HepG2 (cell line): ENCODE results near the gene RTRAF. TPM values are rescaled to one million over a fixed set of nuclear protein-coding genes. Genes with fewer than 3 reads are reported as not detected.

Source experiments
- ATAC-seq: fragments of 200-7000 bp; cut with Tn5 transposase; 3 replicates; pipeline ENCODE4 v1.9.1; 2020; ENCODE audit warnings: mild to moderate bottlenecking, moderate library complexity
- BruUV-seq: library from RNA; stranded (reverse); fragments of 400-500 nt; replicated peaks from 2 replicates; lab custom pipeline; 2021; lab: Mats Ljungman, UMichigan
- CTCF ChIA-PET: fragments of 300-600 bp; formaldehyde crosslinking; extraction: SDS; loops from one replicate; lab custom pipeline; 2021; ENCODE audit warnings: low total read pairs, inconsistent platforms, low intra/inter-chr PET ratio; lab: Yijun Ruan, JAX
- POLR2A ChIA-PET: fragments of 350-600 bp; sonication (Branson Sonifier 250); formaldehyde crosslinking; loops from one replicate; lab custom pipeline; 2020; ENCODE audit warnings: antibody characterized with exemption, inconsistent platforms; lab: Yijun Ruan, JAX
- DNase-seq: peaks from one replicate; pipeline ENCODE4 v3.0.0-alpha.2; 2015; ENCODE audit warnings: low spot score
- FAIRE-seq: peaks from 3 replicates; lab custom pipeline; 2011; peaks lifted over from hg19 to GRCh38; lab: Jason Lieb, UNC
- H2AFZ ChIP-seq: one replicate; pipeline ENCODE4 v1.6.1; 2011; ENCODE audit warnings: low read length, inconsistent platforms
- H3K27ac ChIP-seq: fragments of 300-600 bp; 3 replicates; pipeline ENCODE4 v1.8.0; 2011; ENCODE audit warnings: mixed run types, mild to moderate bottlenecking, mixed read lengths, low read length, inconsistent platforms; ENCODE audit not compliant: insufficient read depth; ENCODE audit errors: extremely low read length
- H3K27me3 ChIP-seq, 2 experiments: fragments of 200-600 bp in 1 of 2; 2 replicates in 1 of 2; 3 replicates in 1 of 2; pipeline versions ENCODE4 v1.6.0 to v1.8.0; 2011; ENCODE audit warnings: low read length in 2 of 2, mild to moderate bottlenecking in 2 of 2, moderate library complexity in 2 of 2, inconsistent platforms in 1 of 2; ENCODE audit not compliant: insufficient read depth in 2 of 2, control insufficient read depth in 1 of 2
- H3K36me3 ChIP-seq, 2 experiments: fragments of 200-600 bp in 1 of 2; replicated peaks in 1 of 2; 2 replicates in 1 of 2; 3 replicates in 1 of 2; pipeline versions ENCODE4 v1.5.1 to v1.8.0; 2011; ENCODE audit warnings: low read length in 2 of 2, inconsistent platforms in 1 of 2; ENCODE audit not compliant: insufficient read depth in 2 of 2, control insufficient read depth in 1 of 2
- H3K4me1 ChIP-seq: 2 replicates; pipeline ENCODE4 v1.5.1; 2012; ENCODE audit warnings: low read length, inconsistent platforms; ENCODE audit not compliant: insufficient read depth
- H3K4me2 ChIP-seq: 2 replicates; pipeline ENCODE4 v1.6.0; 2011; ENCODE audit warnings: low read depth, low read length, inconsistent platforms
- H3K4me3 ChIP-seq, 3 experiments: fragments of 200-600 bp in 1 of 3; sonication (generic), shearing (Covaris generic) in 1 of 3; replicated peaks in 1 of 3; 2 replicates each; pipeline ENCODE4 v1.5.1; 2011 to 2016; ENCODE audit warnings: low read length in 3 of 3, inconsistent platforms in 2 of 3, low read depth in 2 of 3, mild to moderate bottlenecking in 2 of 3, control low read depth in 1 of 3, mixed read lengths in 1 of 3; ENCODE audit not compliant: insufficient read depth in 1 of 3
- H3K79me2 ChIP-seq: one replicate; pipeline ENCODE4 v1.6.1; 2011; ENCODE audit warnings: low read length, inconsistent platforms; ENCODE audit not compliant: insufficient read depth
- H3K9ac ChIP-seq: 2 replicates; pipeline ENCODE4 v1.6.0; 2011; ENCODE audit warnings: mild to moderate bottlenecking, low read depth, low read length, inconsistent platforms; ENCODE audit not compliant: insufficient read depth
- H3K9me3 ChIP-seq: 2 replicates; pipeline ENCODE4 v1.5.1; 2012; ENCODE audit warnings: mild to moderate bottlenecking, low read length
- H4K20me1 ChIP-seq: 2 replicates; pipeline ENCODE4 v1.6.0; 2011; ENCODE audit warnings: inconsistent platforms, mild to moderate bottlenecking, low read length, moderate library complexity; ENCODE audit not compliant: insufficient read depth
- CCDC6 ChIP-seq: sonication (generic); formaldehyde crosslinking; IDR thresholded peaks from 2 replicates; pipeline ENCODE4 v1.8.1; 2022; ENCODE audit warnings: mild to moderate bottlenecking, missing genetic modification reagents, moderate library complexity
- DZIP1 ChIP-seq: sonication (generic); formaldehyde crosslinking; IDR thresholded peaks from 2 replicates; pipeline ENCODE4 v1.5.0; 2020; ENCODE audit warnings: mild to moderate bottlenecking, missing genetic modification reagents
- KAT7 ChIP-seq: IDR thresholded peaks from 2 replicates; pipeline ENCODE4 v1.6.1; 2018; ENCODE audit warnings: borderline replicate concordance, missing compliant biosample characterization
- MEF2D ChIP-seq: sonication (generic); formaldehyde crosslinking; IDR thresholded peaks from 2 replicates; pipeline ENCODE4 v1.5.1; 2020; ENCODE audit warnings: mild to moderate bottlenecking, missing genetic modification reagents
- MYNN ChIP-seq: sonication (generic); formaldehyde crosslinking; IDR thresholded peaks from 2 replicates; pipeline ENCODE4 v1.4.0; 2020; ENCODE audit warnings: mild to moderate bottlenecking, low read depth, missing genetic modification reagents
- NFYB ChIP-seq: sonication (generic); formaldehyde crosslinking; IDR thresholded peaks from 2 replicates; pipeline ENCODE4 v1.4.0; 2020; ENCODE audit warnings: missing genetic modification reagents
- RAD51 ChIP-seq: fragments of 450-650 bp; IDR thresholded peaks from 2 replicates; pipeline ENCODE4 v1.6.1; 2016; ENCODE audit warnings: borderline replicate concordance
- RNF2 ChIP-seq: fragments of 450-650 bp; conservative IDR thresholded peaks from 2 replicates; pipeline ENCODE4 v1.6.1; 2016; ENCODE audit warnings: low read depth
- SOX13 ChIP-seq, 3 experiments: fragments of 450-650 bp in 1 of 3; sonication (generic) in 1 of 3; formaldehyde crosslinking in 1 of 3; IDR thresholded peaks in 2 of 3; conservative IDR thresholded peaks in 1 of 3; 2 replicates each; pipeline versions ENCODE4 v1.5.0 to v1.6.1; 2016 to 2020; ENCODE audit warnings: antibody characterized with exemption in 1 of 3, mild to moderate bottlenecking in 1 of 3, missing compliant biosample characterization in 1 of 3, missing genetic modification reagents in 1 of 3, moderate library complexity in 1 of 3
- ZBTB20 ChIP-seq: sonication (generic); formaldehyde crosslinking; IDR thresholded peaks from 2 replicates; pipeline ENCODE4 v1.8.1; 2023; ENCODE audit warnings: missing genetic modification reagents, low read depth, mild to moderate bottlenecking, borderline replicate concordance
- ZNF496 ChIP-seq: sonication (generic); formaldehyde crosslinking; IDR thresholded peaks from 2 replicates; pipeline ENCODE4 v1.8.1; 2023; ENCODE audit warnings: mild to moderate bottlenecking, moderate library complexity, missing genetic modification reagents; ENCODE audit not compliant: insufficient replicate concordance
- ZNF614 ChIP-seq: IDR thresholded peaks from 2 replicates; pipeline ENCODE4 v1.6.1; 2018; ENCODE audit warnings: missing biosample characterization, missing genetic modification reagents, inconsistent platforms, borderline replicate concordance
- ZNF629 ChIP-seq: sonication (generic); formaldehyde crosslinking; conservative IDR thresholded peaks from 2 replicates; pipeline ENCODE4 v1.5.0; 2020; ENCODE audit warnings: missing genetic modification reagents
- ZNF737 ChIP-seq: sonication (generic); formaldehyde crosslinking; IDR thresholded peaks from 2 replicates; pipeline ENCODE4 v1.5.0; 2020; ENCODE audit warnings: missing genetic modification reagents, mild to moderate bottlenecking, borderline replicate concordance
- WGBS: methylation state at CpG from one replicate; pipeline ENCODE4 v1.1.6; 2017; ENCODE audit warnings: low lambda C conversion rate; 5-methylcytosine and 5-hydroxymethylcytosine counted together
- in situ Hi-C: cut with HindIII; loops from 2 replicates; pipeline ENCODE4 v1.10.0; 2017; ENCODE audit warnings: low pct_unique_long_range_greater_than_20kb; ENCODE audit not compliant: extremely low pct_ligation_motif_present
- intact Hi-C: fragments of 100-400 bp; cut with micrococcal nuclease; formaldehyde crosslinking; loops from one replicate; pipeline ENCODE4 v1.10.0; 2022; ENCODE audit not compliant: unreplicated experiment
- polyA plus RNA-seq, 8 experiments: library from polyadenylated mRNA; depleted of rRNA in 3 of 8; stranded (reverse) in 7 of 8; unstranded in 1 of 8; fragments of >200 nt; fragmentation: Illumina TruSeq in 4 of 8; extraction: Trizol in 4 of 8; gene quantifications; 2 replicates each; pipeline versions ENCODE4 v1.2.1 to v1.2.3, GENCODE V29; 2011 to 2016; ENCODE audit warnings: low read depth in 4 of 8, missing spikeins in 1 of 8, mixed read lengths in 1 of 8; ENCODE audit not compliant: insufficient read depth in 1 of 8
- total RNA-seq, 5 experiments: library from RNA; depleted of rRNA; stranded (reverse); fragments of >200 nt; fragmentation: Illumina TruSeq; extraction: Trizol; gene quantifications; 2 replicates each; pipeline ENCODE4 v1.2.3, GENCODE V29; 2016; ENCODE audit warnings: low read depth in 1 of 5
- TF ChIP-seq, protein P1 (sequence below): sonication (generic); formaldehyde crosslinking; IDR thresholded peaks from 2 replicates; pipeline ENCODE4 v1.8.0; 2022; ENCODE audit warnings: missing genetic modification reagents, mild to moderate bottlenecking, borderline replicate concordance

RTRAF gene
- total and polyA plus RNA-seq, 2 of the 13 experiments (the other 11 are each of a cell fraction or from before 2014, with no cell fraction given) = 137 to 258 TPM

DNA sequence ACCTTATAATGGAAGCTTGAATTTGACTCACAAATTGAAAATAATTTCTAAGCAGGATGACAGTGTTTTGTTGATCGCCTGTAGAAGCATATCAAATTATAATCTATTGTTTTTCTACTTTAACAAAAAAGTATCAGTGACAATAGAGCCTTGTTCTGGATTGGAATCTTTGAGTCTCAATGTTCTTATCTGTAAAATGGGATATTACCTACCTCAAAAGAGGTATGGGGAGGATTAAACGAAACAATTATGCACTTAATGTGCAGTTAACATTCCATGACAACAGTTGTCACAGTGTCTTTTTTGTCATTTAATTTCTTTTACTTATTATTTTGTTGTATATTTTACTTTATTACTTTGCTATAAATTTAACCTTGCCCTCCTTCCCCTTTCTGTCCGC, 1.1 kb downstream of the RTRAF start:
- BruUV-seq = no TSS peak
- ChIA-PET CTCF (no interaction called here), POLR2A (no interaction called here)
- no peaks in the 10 kb centered on the region for H4K20me1 ChIP-seq
- no peak overlapping the region for H2AFZ ChIP-seq
- H3K4me3 ChIP-seq = peak overlapping the region; percentile 71 to 99 (median 95)
- ATAC-seq = no peak
- peaks cover 27% of the 10 kb centered on the region for H3K4me1 ChIP-seq
- 54% methylated on average over 3 of the region's 3 CpGs for WGBS
- no peaks in the 10 kb centered on the region; a peak in 1 of 5 replicates for H3K27me3 ChIP-seq
- H3K79me2 ChIP-seq = peaks cover 25% of the 10 kb centered on the region
- peaks cover 0 to 29% of the 10 kb centered on the region in 2 experiments; a peak in 4 of 5 replicates for H3K36me3 ChIP-seq
- H3K9me3 ChIP-seq = no peaks in the 10 kb centered on the region
- intact Hi-C loops = no loop called here
- no peak for DNase-seq
- peak overlapping the region; percentile 83 for H3K4me2 ChIP-seq
- TF ChIP-seq RNF2 (no peak), SOX13 (IDR thresholded peaks at IDR 0.05) (no peak), SOX13 (CRISPR knock-in tag; conservative IDR thresholded peaks at IDR 0.05 in 1 of 2, IDR thresholded peaks at IDR 0.05 in 1 of 2) (no peak), MYNN (CRISPR knock-in tag) (no peak), MEF2D (CRISPR knock-in tag) (no peak), ZNF629 (CRISPR knock-in tag) (peak; percentile 89), ZBTB20 (CRISPR knock-in tag) (no peak)
- H3K27ac ChIP-seq = peak overlapping the region; percentile 85
- H3K9ac ChIP-seq = peak overlapping the region; percentile 93
- FAIRE-seq = no peak
- in situ Hi-C loops = no loop called here

- Histone ChIP-seq H3K9ac (no peak overlapping the region), H3K9me3 (no peaks in the 10 kb centered on the region), H3K79me2 (peaks cover 28% of the 10 kb centered on the region), H4K20me1 (no peaks in the 10 kb centered on the region), H3K27ac (no peak overlapping the region), H3K36me3 (peaks cover 0 to 36% of the 10 kb centered on the region in 2 experiments), H2AFZ (no peak overlapping the region), H3K27me3 (no peaks in the 10 kb centered on the region; a peak in 1 of 5 replicates), H3K4me3 (no peak overlapping the region), H3K4me1 (peaks cover 24% of the 10 kb centered on the region), H3K4me2 (no peak overlapping the region)
- intact Hi-C loops (no loop called here), in situ Hi-C loops (no loop called here)
- no peak for DNase-seq
- ChIA-PET CTCF (no interaction called here), POLR2A (no interaction called here)
- BruUV-seq = no TSS peak
- 96% methylated on average over 3 of the region's 3 CpGs for WGBS
- no peak for ATAC-seq
- FAIRE-seq = no peak
- TF ChIP-seq ZNF614 (CRISPR knock-in tag) = no peak
- no peak for TF ChIP-seq KAT7
- TF ChIP-seq, protein P1, sequence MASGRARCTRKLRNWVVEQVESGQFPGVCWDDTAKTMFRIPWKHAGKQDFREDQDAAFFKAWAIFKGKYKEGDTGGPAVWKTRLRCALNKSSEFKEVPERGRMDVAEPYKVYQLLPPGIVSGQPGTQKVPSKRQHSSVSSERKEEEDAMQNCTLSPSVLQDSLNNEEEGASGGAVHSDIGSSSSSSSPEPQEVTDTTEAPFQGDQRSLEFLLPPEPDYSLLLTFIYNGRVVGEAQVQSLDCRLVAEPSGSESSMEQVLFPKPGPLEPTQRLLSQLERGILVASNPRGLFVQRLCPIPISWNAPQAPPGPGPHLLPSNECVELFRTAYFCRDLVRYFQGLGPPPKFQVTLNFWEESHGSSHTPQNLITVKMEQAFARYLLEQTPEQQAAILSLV (CRISPR knock-in tag) = no peak
- TF ChIP-seq NFYB (CRISPR knock-in tag) = no peak
- TF ChIP-seq RAD51 = no peak
- no peak for TF ChIP-seq ZNF737 (CRISPR knock-in tag)
- TF ChIP-seq DZIP1 (CRISPR knock-in tag) = no peak
- TF ChIP-seq CCDC6 = no peak
- no peak for TF ChIP-seq ZNF496 (CRISPR knock-in tag)
These were observed 4.1 kb downstream of the RTRAF start for GRCh38 chr14:51993285-51993920.
